K562 (cell line): ENCODE results near the gene VPS9D1.

ENCODE experiments used
- CHD2 ChIP-seq: IDR thresholded peaks from 2 replicates; pipeline ENCODE4 v1.6.1; 2011; ENCODE audit warnings: low read depth, low read length
- DNMT1 ChIP-seq: fragments of 450-650 bp; IDR thresholded peaks from 2 replicates; pipeline ENCODE4 v1.6.1; 2016; ENCODE audit warnings: antibody characterized with exemption, mild to moderate bottlenecking
- GATA2 ChIP-seq: sonication (generic); formaldehyde crosslinking; IDR thresholded peaks from 2 replicates; pipeline ENCODE4 v1.4.0; 2020; ENCODE audit warnings: mild to moderate bottlenecking, missing genetic modification reagents
- KLF16 ChIP-seq: IDR thresholded peaks from 2 replicates; pipeline ENCODE4 v1.6.1; 2016; ENCODE audit warnings: antibody characterized with exemption
- NFE2L1 ChIP-seq: fragments of 450-650 bp; IDR thresholded peaks from 2 replicates; pipeline ENCODE4 v1.6.1; 2016; ENCODE audit warnings: missing genetic modification characterization, low read depth, mild to moderate bottlenecking, missing compliant biosample characterization, moderate library complexity, borderline replicate concordance
- SMARCA4 ChIP-seq: fragments of 450-650 bp; IDR thresholded peaks from 2 replicates; pipeline ENCODE4 v1.6.1; 2016
- SRSF3 ChIP-seq: fragments of 200-400 bp; formaldehyde crosslinking; IDR thresholded peaks from 2 replicates; pipeline ENCODE4 v1.6.1; 2016; ENCODE audit warnings: mild to moderate bottlenecking, low read length, moderate library complexity; ENCODE audit not compliant: insufficient read depth
- TF ChIP-seq, protein P1 (sequence below), 3 experiments: IDR thresholded peaks in 2 of 3; conservative IDR thresholded peaks in 1 of 3; 2 replicates each; pipeline ENCODE4 v1.5.1; 2011 to 2012; ENCODE audit warnings: low read length in 3 of 3, mild to moderate bottlenecking in 3 of 3, control low read depth in 2 of 3, improper control_type of control experiment in 1 of 3, inconsistent platforms in 1 of 3, low read depth in 1 of 3, mixed read lengths in 1 of 3, moderate library complexity in 1 of 3; ENCODE audit not compliant: insufficient read depth in 2 of 3

GRCh38 chr16:89733322-89733721, 12.6 kb upstream of the VPS9D1 start:
- TF ChIP-seq DNMT1 (no peak), KLF16 (no peak), GATA2 (CRISPR knock-in tag) (no peak), CHD2 (no peak), SMARCA4 (no peak), NFE2L1 (tag) (no peak), SRSF3 (no peak)
- TF ChIP-seq, protein P1, sequence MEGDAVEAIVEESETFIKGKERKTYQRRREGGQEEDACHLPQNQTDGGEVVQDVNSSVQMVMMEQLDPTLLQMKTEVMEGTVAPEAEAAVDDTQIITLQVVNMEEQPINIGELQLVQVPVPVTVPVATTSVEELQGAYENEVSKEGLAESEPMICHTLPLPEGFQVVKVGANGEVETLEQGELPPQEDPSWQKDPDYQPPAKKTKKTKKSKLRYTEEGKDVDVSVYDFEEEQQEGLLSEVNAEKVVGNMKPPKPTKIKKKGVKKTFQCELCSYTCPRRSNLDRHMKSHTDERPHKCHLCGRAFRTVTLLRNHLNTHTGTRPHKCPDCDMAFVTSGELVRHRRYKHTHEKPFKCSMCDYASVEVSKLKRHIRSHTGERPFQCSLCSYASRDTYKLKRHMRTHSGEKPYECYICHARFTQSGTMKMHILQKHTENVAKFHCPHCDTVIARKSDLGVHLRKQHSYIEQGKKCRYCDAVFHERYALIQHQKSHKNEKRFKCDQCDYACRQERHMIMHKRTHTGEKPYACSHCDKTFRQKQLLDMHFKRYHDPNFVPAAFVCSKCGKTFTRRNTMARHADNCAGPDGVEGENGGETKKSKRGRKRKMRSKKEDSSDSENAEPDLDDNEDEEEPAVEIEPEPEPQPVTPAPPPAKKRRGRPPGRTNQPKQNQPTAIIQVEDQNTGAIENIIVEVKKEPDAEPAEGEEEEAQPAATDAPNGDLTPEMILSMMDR (IDR thresholded peaks at IDR 0.05 in 2 of 3, conservative IDR thresholded peaks at IDR 0.05 in 1 of 3; ENCODE audit: insufficient read depth in 2 of 3, low read depth in 1 of 3, low read length in 3 of 3), result no peak
